ENCODE results near the gene TMEM89.

Gene TMEM89

GRCh38 chr3:48609088-48610005, 12.2 kb downstream of the TMEM89 start, which contains the start of gene UQCRC1:
TSS of gene UQCRC1 (minus strand) at chr3:48609646. CDS start at chr3:48609620, 26 bp downstream.
- DNase-seq, result peak; percentile 66

- no peak for DNase-seq
These were observed 14.1 kb downstream of the TMEM89 start for GRCh38 chr3:48607519-48607918.

GRCh38 chr3:48601622-48601994, 20.0 kb downstream of the TMEM89 start:
- no peak for DNase-seq

- no peak for DNase-seq
These were observed 20.6 kb downstream of the TMEM89 start for GRCh38 chr3:48600711-48601621.

- no peak for DNase-seq
These were observed 21.9 kb downstream of the TMEM89 start for GRCh38 chr3:48599509-48600285.

- DNase-seq, result no peak
These were observed 22.5 kb downstream of the TMEM89 start for GRCh38 chr3:48599077-48599501.

GRCh38 chr3:48598323-48599076, 23.1 kb downstream of the TMEM89 start:
- no peak for DNase-seq

- no peak for DNase-seq
These were observed 24.2 kb downstream of the TMEM89 start for GRCh38 chr3:48597408-48597800.

GRCh38 chr3:48596676-48597407, 24.7 kb downstream of the TMEM89 start:
- DNase-seq, result no peak

- DNase-seq, result no peak
These were observed 25.4 kb downstream of the TMEM89 start for GRCh38 chr3:48596157-48596556.

GRCh38 chr3:48595526-48596121, 25.9 kb downstream of the TMEM89 start:
- DNase-seq, result no peak

- no peak for DNase-seq
These were observed 26.5 kb downstream of the TMEM89 start, which contains the start of gene COL7A1 for GRCh38 chr3:48595075-48595525. TSS of gene COL7A1 (minus strand) at chr3:48595329. CDS start at chr3:48595159, 170 bp downstream.

GRCh38 chr3:48594417-48595049, 27.0 kb downstream of the TMEM89 start:
- DNase-seq, result no peak

GRCh38 chr3:48593337-48593736, 28.2 kb downstream of the TMEM89 start:
- DNase-seq, result no peak

- DNase-seq, result no peak
These were observed 29.0 kb downstream of the TMEM89 start for GRCh38 chr3:48592519-48593087.

GRCh38 chr3:48591886-48592518, 29.6 kb downstream of the TMEM89 start:
- DNase-seq, result no peak

GRCh38 chr3:48591436-48591835, 30.1 kb downstream of the TMEM89 start:
- no peak for DNase-seq

- DNase-seq, result no peak
These were observed 33.3 kb downstream of the TMEM89 start for GRCh38 chr3:48588230-48588629.

- DNase-seq, result no peak
These were observed 33.9 kb downstream of the TMEM89 start for GRCh38 chr3:48587686-48588085.

Data from NCI-H446 treated with DMSO at 0.1 percent for 48 hours (cell line).